ENCODE measurements around the gene IGF2BP1. TPM values are rescaled to one million over a fixed set of nuclear protein-coding genes. Genes with fewer than 3 reads are reported as not detected.

The IGF2BP1 gene
- total RNA-seq, 4 donors from 2014 or later: 0.19 to 4.4 TPM; not detected in 2

GRCh38 chr17:49082231-49082630 is 85.0 kb downstream of the IGF2BP1 start:
- TF ChIP-seq CTCF (IDR thresholded peaks at IDR 0.05; ENCODE audit: low read depth): no peak

DNA sequence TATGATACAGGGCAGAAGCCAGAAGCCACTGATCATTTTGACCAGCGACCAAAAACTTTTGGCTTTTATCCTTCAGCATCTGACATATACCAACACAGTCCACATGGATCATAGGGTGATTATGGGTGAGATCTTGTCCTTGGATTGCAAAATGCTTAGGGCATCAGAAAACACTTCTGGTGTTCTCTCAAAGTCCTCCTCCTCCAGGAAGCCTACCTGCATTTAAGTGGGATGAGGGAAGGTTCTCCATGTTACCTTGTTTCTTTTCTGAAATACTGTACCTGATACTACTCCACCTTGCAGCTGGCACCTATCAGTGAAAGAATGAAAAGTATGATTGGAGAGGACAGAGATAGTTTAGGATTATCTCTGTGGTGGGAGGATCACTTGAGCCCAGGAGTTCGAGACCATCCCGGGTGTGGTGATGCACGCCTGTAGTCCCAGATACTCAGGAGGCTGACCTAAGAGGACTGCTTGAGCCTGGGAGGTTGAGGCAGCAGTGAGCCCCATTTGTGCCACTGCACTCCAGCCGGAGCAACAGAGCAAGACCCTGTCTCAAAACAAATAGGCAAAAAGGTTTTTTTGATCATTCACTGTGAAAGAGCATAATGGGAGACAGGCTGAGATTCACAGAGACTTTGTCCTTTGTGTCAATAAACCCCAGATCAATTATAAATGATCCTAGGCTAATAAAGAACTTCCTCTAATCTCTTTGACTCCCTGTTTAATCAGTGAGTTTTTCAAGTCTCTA is 88.6 kb downstream of the IGF2BP1 start:
- no peak for TF ChIP-seq CTCF (IDR thresholded peaks at IDR 0.05; ENCODE audit: low read depth)

- no peak for TF ChIP-seq CTCF (IDR thresholded peaks at IDR 0.05; ENCODE audit: low read depth)
Measured at GRCh38 chr17:49086316-49086605, 89.1 kb downstream of the IGF2BP1 start.

DNA sequence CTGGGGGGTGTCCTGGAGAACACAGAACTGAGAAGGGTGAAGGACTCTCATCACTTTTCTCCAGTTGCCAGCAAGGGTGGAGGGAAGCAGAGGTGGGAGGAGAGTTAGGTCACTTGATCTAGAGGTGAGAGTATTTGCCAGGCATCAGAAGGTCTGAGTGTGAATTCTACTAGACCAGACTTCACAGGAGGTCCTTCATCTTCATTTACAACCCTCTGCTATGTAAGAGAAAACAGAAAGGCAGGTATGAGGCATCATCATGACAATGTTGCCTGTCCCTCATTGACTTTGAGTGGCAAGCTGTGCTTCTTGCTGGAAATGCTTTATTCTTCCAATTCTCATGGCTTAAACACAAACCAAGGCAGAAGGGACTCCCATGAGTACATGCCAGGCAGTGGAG is 89.5 kb downstream of the IGF2BP1 start:
- no peak for TF ChIP-seq CTCF (IDR thresholded peaks at IDR 0.05; ENCODE audit: low read depth)

DNA sequence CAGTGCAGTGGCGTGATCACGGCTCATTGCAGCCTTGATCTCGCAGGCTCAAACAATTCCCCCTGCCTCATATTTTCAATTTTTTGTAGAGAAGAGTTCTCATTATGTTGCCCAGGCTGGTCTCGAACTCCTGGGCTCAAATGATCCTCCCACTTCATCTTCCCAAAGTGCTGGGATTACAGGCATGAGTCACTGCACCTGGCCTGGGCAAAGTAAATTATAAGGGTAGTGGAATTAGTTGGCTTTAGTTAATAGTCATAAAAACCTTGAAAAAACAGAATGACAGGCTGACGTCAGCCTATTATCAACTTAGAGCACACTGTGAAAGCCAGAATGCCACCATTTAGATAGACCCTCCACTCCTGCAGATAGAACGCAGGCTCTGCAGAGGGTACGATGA is 91.9 kb downstream of the IGF2BP1 start:
- TF ChIP-seq CTCF (IDR thresholded peaks at IDR 0.05; ENCODE audit: low read depth): no peak

GRCh38 chr17:49090878-49091594 is 93.9 kb downstream of the IGF2BP1 start:
- no peak for TF ChIP-seq CTCF (IDR thresholded peaks at IDR 0.05; ENCODE audit: low read depth)

GRCh38 chr17:49093131-49093530 is 95.9 kb downstream of the IGF2BP1 start:
- no peak for TF ChIP-seq CTCF (IDR thresholded peaks at IDR 0.05; ENCODE audit: low read depth)
